Right lung (tissue), 5 donors: ENCODE measurements around the gene TET3. TPM values are rescaled to one million over a fixed set of nuclear protein-coding genes. Genes with fewer than 3 reads are reported as not detected.

Experiments
- DNase-seq, 2 donors: peaks; one replicate each; pipeline ENCODE4 v3.0.0-alpha.2; 2013
- polyA plus RNA-seq, 5 donors: library from polyadenylated mRNA; unstranded; fragments of 120-200 nt; gene quantifications; one replicate each; pipeline versions ENCODE4 v1.2.1 to v1.2.3, GENCODE V29; 2013; ENCODE audit warnings: inconsistent platforms in 1 of 5, low replicate concordance in 1 of 5; ENCODE audit not compliant: insufficient read length in 5 of 5, insufficient read depth in 1 of 5

The TET3 gene
- polyA plus RNA-seq, 5 donors, result 15.9 to 22.9 (median 17.5) TPM

- DNase-seq, result no peak
Measured at GRCh38 chr2:74031221-74031620, 46.5 kb downstream of the TET3 start.

- DNase-seq, result no peak
Measured at GRCh38 chr2:74031959-74032287, 47.2 kb downstream of the TET3 start.

GRCh38 chr2:74033375-74033774 is 48.7 kb downstream of the TET3 start:
- DNase-seq, result no peak

Other genes with a start within 250 kb of the TET3 start
- 10 to 100 TPM; 64.9 to 92.0 (median 75.2) TPM for gene TPRKB, start 247.6 kb upstream of the TET3 start, polyA plus RNA-seq
- 10 to 100 TPM; 29.3 to 43.1 (median 31.5) TPM for gene DUSP11, start 204.8 kb upstream of the TET3 start, polyA plus RNA-seq
- not detected for gene C2orf78, start 200.7 kb upstream of the TET3 start, polyA plus RNA-seq
- 10 to 100 TPM; 48.0 to 59.2 (median 57.3) TPM for gene STAMBP, start 155.9 kb upstream of the TET3 start, polyA plus RNA-seq
- 100 to 1,000 TPM in 1 of 5 donors, 10 to 100 TPM in 4; 24.3 to 110 (median 50.0) TPM for gene ACTG2, start 91.9 kb upstream of the TET3 start, polyA plus RNA-seq
- 10 to 100 TPM; 56.5 to 69.8 (median 65.2) TPM for gene DGUOK, start 58.0 kb upstream of the TET3 start, polyA plus RNA-seq
- gene BOLA3, start 163.0 kb downstream of the TET3 start, polyA plus RNA-seq, result 10 to 100 TPM; 16.9 to 26.8 (median 21.6) TPM
- gene MOB1A, start 194.0 kb downstream of the TET3 start, polyA plus RNA-seq, result 100 to 1,000 TPM in 1 of 5 donors, 10 to 100 TPM in 4; 71.8 to 106 (median 79.5) TPM
- gene MTHFD2, start 213.7 kb downstream of the TET3 start, polyA plus RNA-seq, result 10 to 100 TPM; 13.1 to 17.7 (median 15.9) TPM